ENCODE results near the gene SDF4.

The SDF4 gene

GRCh38 chr1:1240822-1241587, 9.2 kb upstream of the SDF4 start:
- no peak for DNase-seq

- no peak for DNase-seq
Measured at GRCh38 chr1:1240348-1240732, 8.5 kb upstream of the SDF4 start.

- DNase-seq = no peak
Measured at GRCh38 chr1:1239614-1240347, 8.0 kb upstream of the SDF4 start.

GRCh38 chr1:1239227-1239613, 7.4 kb upstream of the SDF4 start:
- DNase-seq = no peak

- no peak for DNase-seq
Measured at GRCh38 chr1:1238702-1239178, 6.9 kb upstream of the SDF4 start.

GRCh38 chr1:1237874-1238701, 6.3 kb upstream of the SDF4 start:
- DNase-seq = no peak

GRCh38 chr1:1236945-1237873, 5.4 kb upstream of the SDF4 start:
- DNase-seq = no peak

GRCh38 chr1:1236176-1236763, 4.5 kb upstream of the SDF4 start:
- no peak for DNase-seq

GRCh38 chr1:1235016-1235744, 3.4 kb upstream of the SDF4 start:
- DNase-seq = no peak

- no peak for DNase-seq
Measured at GRCh38 chr1:1234180-1234808, 2.5 kb upstream of the SDF4 start.

- DNase-seq = no peak
Measured at GRCh38 chr1:1233567-1233892, 1.7 kb upstream of the SDF4 start.

GRCh38 chr1:1232796-1233566, 1.2 kb upstream of the SDF4 start:
- DNase-seq = no peak

- no peak for DNase-seq
Measured at GRCh38 chr1:1232208-1232795, 501 bp upstream of the SDF4 start, which contains the start of gene B3GALT6. Gene B3GALT6 (plus strand): TSS chr1:1232237. CDS start chr1:1232279, 42 bp downstream.

- peak; percentile 27 to 49 for DNase-seq
Measured at GRCh38 chr1:1230656-1231399, 973 bp downstream of the SDF4 start.

- DNase-seq = no peak
Measured at GRCh38 chr1:1229770-1230169, 2.0 kb downstream of the SDF4 start.

- DNase-seq = no peak
Measured at GRCh38 chr1:1228596-1229321, 3.0 kb downstream of the SDF4 start.

- DNase-seq = no peak
Measured at GRCh38 chr1:1228187-1228586, 3.6 kb downstream of the SDF4 start.

GRCh38 chr1:1227386-1227785, 4.4 kb downstream of the SDF4 start:
- no peak for DNase-seq

All from AML-193 (cell line).